Left hindlimb (tissue), 1 donor: ENCODE measurements around the gene SRD5A1.

Experiments used
- DNase-seq: peaks from one replicate; pipeline ENCODE4 v3.0.0-alpha.2; 2018

Gene SRD5A1

GRCh38 chr5:6632888-6633468 lies at the start of gene SRD5A1, which contains the start of gene NSUN2:
TSS of gene SRD5A1 (plus strand) at chr5:6633440. CDS start at chr5:6633577, 137 bp downstream.
TSS of gene NSUN2 (minus strand) at chr5:6633044. CDS start at chr5:6632979, 65 bp downstream.
- peak; percentile 95 for DNase-seq

GRCh38 chr5:6584101-6584645 lies 49.1 kb upstream of the SRD5A1 start:
- no peak for DNase-seq

GRCh38 chr5:6584727-6585126 lies 48.5 kb upstream of the SRD5A1 start:
- no peak for DNase-seq

- DNase-seq: no peak
Measured at GRCh38 chr5:6585168-6585567, 48.1 kb upstream of the SRD5A1 start.

- DNase-seq: no peak
Measured at GRCh38 chr5:6585939-6586646, 47.1 kb upstream of the SRD5A1 start.

- DNase-seq: no peak
Measured at GRCh38 chr5:6586647-6587042, 46.6 kb upstream of the SRD5A1 start.

GRCh38 chr5:6587171-6587570 lies 46.1 kb upstream of the SRD5A1 start:
- no peak for DNase-seq

GRCh38 chr5:6590581-6590980 lies 42.7 kb upstream of the SRD5A1 start:
- DNase-seq: no peak

- no peak for DNase-seq
Measured at GRCh38 chr5:6591671-6592288, 41.5 kb upstream of the SRD5A1 start.

- no peak for DNase-seq
Measured at GRCh38 chr5:6592601-6593000, 40.6 kb upstream of the SRD5A1 start.

- no peak for DNase-seq
Measured at GRCh38 chr5:6593148-6594016, 39.9 kb upstream of the SRD5A1 start.

GRCh38 chr5:6594066-6594465 lies 39.2 kb upstream of the SRD5A1 start:
- no peak for DNase-seq

- no peak for DNase-seq
Measured at GRCh38 chr5:6595405-6595804, 37.8 kb upstream of the SRD5A1 start.

- no peak for DNase-seq
Measured at GRCh38 chr5:6596388-6596787, 36.9 kb upstream of the SRD5A1 start.

- DNase-seq: no peak
Measured at GRCh38 chr5:6597557-6597956, 35.7 kb upstream of the SRD5A1 start.

- no peak for DNase-seq
Measured at GRCh38 chr5:6598351-6598900, 34.8 kb upstream of the SRD5A1 start.

GRCh38 chr5:6599739-6600138 lies 33.5 kb upstream of the SRD5A1 start:
- no peak for DNase-seq

- DNase-seq: no peak
Measured at GRCh38 chr5:6601271-6601670, 32.0 kb upstream of the SRD5A1 start.

- no peak for DNase-seq
Measured at GRCh38 chr5:6601816-6602215, 31.4 kb upstream of the SRD5A1 start.

- no peak for DNase-seq
Measured at GRCh38 chr5:6602441-6602840, 30.8 kb upstream of the SRD5A1 start.

- no peak for DNase-seq
Measured at GRCh38 chr5:6603643-6604042, 29.6 kb upstream of the SRD5A1 start.

- DNase-seq: no peak
Measured at GRCh38 chr5:6604341-6604740, 28.9 kb upstream of the SRD5A1 start.

GRCh38 chr5:6604946-6605345 lies 28.3 kb upstream of the SRD5A1 start:
- DNase-seq: no peak
